Neural crest cell (in vitro differentiated cells): ENCODE measurements around the gene ANKRD23. TPM values are rescaled to one million over a fixed set of nuclear protein-coding genes. Genes with fewer than 3 reads are reported as not detected.

Experiments
- DNase-seq: peaks from one replicate; pipeline ENCODE4 v3.0.0; 2021; ENCODE audit warnings: low read depth, mixed read lengths, low spot score
- H3K27ac Mint-ChIP-seq: one replicate; pipeline ENCODE4 v1.8.0; 2021; ENCODE audit warnings: mild to moderate bottlenecking, mixed read lengths; ENCODE audit not compliant: unreplicated experiment
- H3K27me3 Mint-ChIP-seq: 2 replicates; pipeline ENCODE4 v1.8.0; 2021; ENCODE audit warnings: low read depth, mild to moderate bottlenecking, mixed read lengths
- H3K36me3 Mint-ChIP-seq: 2 replicates; pipeline ENCODE4 v1.8.0; 2021; ENCODE audit warnings: low read depth, mild to moderate bottlenecking, mixed read lengths
- H3K4me1 Mint-ChIP-seq: 2 replicates; pipeline ENCODE4 v1.8.0; 2021; ENCODE audit warnings: mixed read lengths
- H3K4me3 Mint-ChIP-seq: one replicate; pipeline ENCODE4 v1.8.0; 2021; ENCODE audit warnings: mild to moderate bottlenecking, mixed read lengths
- H3K9me3 Mint-ChIP-seq: 2 replicates; pipeline ENCODE4 v1.8.0; 2021; ENCODE audit warnings: mixed read lengths
- microRNA-seq: library from miRNA; unstranded; fragments of <30 nt; microRNA quantifications from one replicate; pipeline ENCODE4, GENCODE V29; 2020
- total RNA-seq: library from RNA; stranded (reverse); gene quantifications from 2 replicates; pipeline ENCODE4 v1.2.1, GENCODE V29; 2021
- TF ChIP-seq, protein P1 (sequence below): fragments of 200-600 bp; sonication (generic); conservative IDR thresholded peaks from 2 replicates; pipeline ENCODE4 v1.5.0; 2021; ENCODE audit warnings: antibody characterized with exemption, mild to moderate bottlenecking

ANKRD23 gene
- total RNA-seq, 1 donor from 2014 or later: 11.4 TPM

DNA sequence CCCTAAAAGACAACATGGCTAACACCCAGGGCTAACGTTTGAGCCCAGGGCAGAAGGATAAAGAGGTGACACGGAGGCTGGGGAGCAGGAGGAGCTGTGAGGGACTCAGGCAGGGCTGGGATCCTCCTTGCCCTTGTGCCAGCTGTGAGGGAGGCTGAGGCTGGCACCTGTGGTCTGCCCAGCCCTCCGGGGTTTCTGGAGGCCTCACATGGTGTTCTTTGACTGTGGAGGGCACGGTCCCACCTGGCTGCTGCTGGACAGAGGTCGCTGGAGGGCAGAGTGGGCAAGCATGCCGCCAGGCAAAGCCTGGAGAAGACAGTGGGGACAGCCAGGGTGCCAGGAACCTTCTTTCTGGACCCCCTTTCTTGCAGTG, 54.6 kb downstream of the ANKRD23 start:
- Mint-ChIP-seq H3K9me3 (no peaks in the 10 kb centered on the region), H3K27ac (peak overlapping the region; percentile 5), H3K4me1 (peaks cover 29% of the 10 kb centered on the region), H3K36me3 (no peaks in the 10 kb centered on the region), H3K4me3 (no peak overlapping the region), H3K27me3 (no peaks in the 10 kb centered on the region)
- TF ChIP-seq, protein P1, sequence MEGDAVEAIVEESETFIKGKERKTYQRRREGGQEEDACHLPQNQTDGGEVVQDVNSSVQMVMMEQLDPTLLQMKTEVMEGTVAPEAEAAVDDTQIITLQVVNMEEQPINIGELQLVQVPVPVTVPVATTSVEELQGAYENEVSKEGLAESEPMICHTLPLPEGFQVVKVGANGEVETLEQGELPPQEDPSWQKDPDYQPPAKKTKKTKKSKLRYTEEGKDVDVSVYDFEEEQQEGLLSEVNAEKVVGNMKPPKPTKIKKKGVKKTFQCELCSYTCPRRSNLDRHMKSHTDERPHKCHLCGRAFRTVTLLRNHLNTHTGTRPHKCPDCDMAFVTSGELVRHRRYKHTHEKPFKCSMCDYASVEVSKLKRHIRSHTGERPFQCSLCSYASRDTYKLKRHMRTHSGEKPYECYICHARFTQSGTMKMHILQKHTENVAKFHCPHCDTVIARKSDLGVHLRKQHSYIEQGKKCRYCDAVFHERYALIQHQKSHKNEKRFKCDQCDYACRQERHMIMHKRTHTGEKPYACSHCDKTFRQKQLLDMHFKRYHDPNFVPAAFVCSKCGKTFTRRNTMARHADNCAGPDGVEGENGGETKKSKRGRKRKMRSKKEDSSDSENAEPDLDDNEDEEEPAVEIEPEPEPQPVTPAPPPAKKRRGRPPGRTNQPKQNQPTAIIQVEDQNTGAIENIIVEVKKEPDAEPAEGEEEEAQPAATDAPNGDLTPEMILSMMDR: no peak
- no peak for DNase-seq

DNA sequence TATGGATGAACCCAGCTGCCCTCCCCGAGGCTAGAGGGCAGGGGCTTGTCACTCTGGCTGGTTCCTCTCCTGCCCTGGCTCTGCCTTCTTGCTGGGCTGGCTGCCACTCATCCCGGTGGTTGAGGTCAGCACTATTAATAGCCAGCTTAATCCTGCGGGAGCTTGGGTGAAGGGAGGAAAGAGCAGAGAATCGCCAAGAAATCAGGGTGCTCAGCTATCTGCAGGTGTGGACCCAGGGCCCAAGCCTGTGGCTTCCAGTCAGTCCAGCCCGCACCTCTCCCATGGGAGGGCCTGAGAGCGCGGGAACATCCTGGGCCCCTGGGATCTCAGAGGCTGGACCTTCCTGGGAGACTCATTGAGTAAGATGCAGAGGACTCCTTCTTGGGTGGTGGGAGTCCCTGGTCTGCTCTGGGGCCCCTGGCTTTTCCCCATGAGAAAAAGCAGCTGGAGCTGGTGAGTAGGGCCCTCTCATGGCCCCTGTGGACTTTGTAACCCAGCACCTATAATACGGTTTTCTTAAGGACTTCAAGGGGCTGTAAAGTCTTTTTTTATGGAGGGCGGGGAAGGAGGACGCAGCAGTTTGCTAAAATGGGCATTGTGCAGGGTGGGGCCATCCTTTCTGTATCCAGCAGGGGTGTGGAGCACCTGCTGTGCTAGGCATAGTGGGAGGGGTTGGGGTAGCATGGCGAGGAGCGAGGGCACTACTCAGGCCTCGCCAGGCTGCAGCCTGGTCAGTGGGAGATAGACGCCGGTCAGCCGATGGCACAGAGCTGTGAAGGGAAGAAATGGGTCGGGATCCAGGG, 55.2 kb downstream of the ANKRD23 start:
- DNase-seq: no peak
- no peaks in the 10 kb centered on the region for H3K27me3 Mint-ChIP-seq
- H3K36me3 Mint-ChIP-seq: no peaks in the 10 kb centered on the region
- peak overlapping the region; percentile 5 for H3K27ac Mint-ChIP-seq
- peaks cover 23% of the 10 kb centered on the region for H3K4me1 Mint-ChIP-seq
- H3K4me3 Mint-ChIP-seq: no peak overlapping the region
- no peaks in the 10 kb centered on the region for H3K9me3 Mint-ChIP-seq
- TF ChIP-seq, protein P1: no peak

Small RNAs within 50 kb of the gene (microRNA-seq; reads per million reads assigned to microRNA genes)
- gene MIR3127: 11.8 reads per million, percentile 23 among the genes with 10 or more reads in this experiment

Other genes starting within 250 kb of the ANKRD23 start
- gene KANSL3, start 205.7 kb downstream of the ANKRD23 start, total RNA-seq: 57.7 and 58.8 TPM in 2 replicates
- 0.57 and 0.89 TPM in 2 replicates for gene FER1L5, start 201.3 kb downstream of the ANKRD23 start, total RNA-seq
- 25.7 and 25.8 TPM in 2 replicates for gene LMAN2L, start 104.0 kb downstream of the ANKRD23 start, total RNA-seq
- gene CNNM4, start 83.1 kb downstream of the ANKRD23 start, total RNA-seq: 11.8 and 14.4 TPM in 2 replicates
- gene CNNM3, start 27.8 kb downstream of the ANKRD23 start, total RNA-seq: 32.6 and 33.9 TPM in 2 replicates
- 23.4 and 25.8 TPM in 2 replicates for gene ANKRD39, start 14.0 kb upstream of the ANKRD23 start, total RNA-seq
- gene SEMA4C, start 26.1 kb upstream of the ANKRD23 start, total RNA-seq: 102 and 103 TPM in 2 replicates
- gene FAM178B, start 142.6 kb upstream of the ANKRD23 start, total RNA-seq: 0.27 and 0.77 TPM in 2 replicates